SIG-M5 treated with dmso at 0.1 percent for 504 hours (cell line): ENCODE measurements around the gene CFAP119.

Experiments used
- DNase-seq: peaks from one replicate; lab custom pipeline; 2025; ENCODE audit not compliant: unreplicated experiment; lab: John Stamatoyannopoulos, UW

Gene CFAP119

GRCh38 chr16:30762991-30763725 lies 1.3 kb upstream of the CFAP119 start:
- DNase-seq: no peak

- DNase-seq: peak; percentile 62
Observed at GRCh38 chr16:30761427-30761927, 385 bp downstream of the CFAP119 start.

- peak; percentile 62 for DNase-seq
Observed at GRCh38 chr16:30760577-30761426, 1.1 kb downstream of the CFAP119 start.

- no peak for DNase-seq
Observed at GRCh38 chr16:30760001-30760559, 1.8 kb downstream of the CFAP119 start.

GRCh38 chr16:30758988-30759491 lies 2.8 kb downstream of the CFAP119 start:
- peak; percentile 83 for DNase-seq

GRCh38 chr16:30757316-30757715 lies 4.5 kb downstream of the CFAP119 start:
- DNase-seq: no peak

- no peak for DNase-seq
Observed at GRCh38 chr16:30756781-30757100, 5.1 kb downstream of the CFAP119 start.

- no peak for DNase-seq
Observed at GRCh38 chr16:30755955-30756780, 5.7 kb downstream of the CFAP119 start.

- no peak for DNase-seq
Observed at GRCh38 chr16:30753596-30753995, 8.3 kb downstream of the CFAP119 start.

- no peak for DNase-seq
Observed at GRCh38 chr16:30750876-30751465, 10.9 kb downstream of the CFAP119 start.

- DNase-seq: no peak
Observed at GRCh38 chr16:30750201-30750600, 11.7 kb downstream of the CFAP119 start.

- DNase-seq: no peak
Observed at GRCh38 chr16:30748634-30749445, 13.0 kb downstream of the CFAP119 start.

- DNase-seq: peak; percentile 97
Observed at GRCh38 chr16:30747799-30748633, 13.8 kb downstream of the CFAP119 start, which contains the start of gene PHKG2. Gene PHKG2, plus strand, starts transcription at chr16:30748425. Its CDS starts 396 bp downstream, at chr16:30748821.

GRCh38 chr16:30747331-30747730 lies 14.5 kb downstream of the CFAP119 start:
- no peak for DNase-seq

GRCh38 chr16:30746638-30747175 lies 15.2 kb downstream of the CFAP119 start:
- peak; percentile 43 for DNase-seq

GRCh38 chr16:30745082-30745481 lies 16.8 kb downstream of the CFAP119 start:
- DNase-seq: no peak

GRCh38 chr16:30744183-30744582 lies 17.7 kb downstream of the CFAP119 start:
- DNase-seq: no peak

GRCh38 chr16:30743716-30744115 lies 18.1 kb downstream of the CFAP119 start:
- DNase-seq: no peak
